Uterus (tissue), 4 donors: ENCODE data around the gene RREB1. TPM values are rescaled to one million over a fixed set of nuclear protein-coding genes. Genes with fewer than 3 reads are reported as not detected.

Experiments
- DNase-seq, 2 donors: peaks; one replicate each; pipeline ENCODE4 v3.0.0-alpha.2; 2019 to 2020
- H3K27ac ChIP-seq, 2 donors: fragments of 200-600 bp; sonication (generic); 1 replicate in 1 of 2; 2 replicates in 1 of 2; pipeline ENCODE4 v1.5.1; 2016 to 2018
- H3K27me3 ChIP-seq, 2 donors: fragments of 200-600 bp; sonication (generic); one replicate each; pipeline ENCODE4 v1.5.1; 2018 to 2019; ENCODE audit warnings: control low read depth in 1 of 2
- H3K36me3 ChIP-seq, 2 donors: fragments of 200-600 bp; sonication (generic); one replicate each; pipeline ENCODE4 v1.5.1; 2019; ENCODE audit warnings: control low read depth in 1 of 2
- H3K4me1 ChIP-seq, 2 donors: fragments of 200-600 bp; sonication (generic); one replicate each; pipeline ENCODE4 v1.5.1; 2018 to 2019; ENCODE audit warnings: control low read depth in 1 of 2
- H3K4me3 ChIP-seq, 2 donors: fragments of 200-600 bp; sonication (generic); 1 replicate in 1 of 2; 2 replicates in 1 of 2; pipeline ENCODE4 v1.5.1; 2018 to 2019; ENCODE audit warnings: mild to moderate bottlenecking in 1 of 2
- H3K9me3 ChIP-seq, 2 donors: fragments of 200-600 bp; sonication (generic); one replicate each; pipeline ENCODE4 v1.5.1; 2019; ENCODE audit warnings: control low read depth in 1 of 2
- POLR2A ChIP-seq, 2 donors: fragments of 450-650 bp; IDR thresholded peaks; one replicate each; pipeline ENCODE4 v1.6.1; 2016; ENCODE audit warnings: antibody characterized with exemption in 2 of 2, mild to moderate bottlenecking in 1 of 2, moderate library complexity in 1 of 2
- intact Hi-C: fragments of 100-400 bp; cut with DNase I; formaldehyde crosslinking; loops from one replicate; pipeline ENCODE4 v1.15.1; 2023; ENCODE audit warnings: low total_unique reads
- total RNA-seq, 4 donors: library from RNA; depleted of rRNA in 3 of 4; stranded (reverse); fragments of >200 nt in 3 of 4; gene quantifications; one replicate each; pipeline versions ENCODE4 v1.1.0 to v1.2.4, GENCODE V29; 2014 to 2023
- TF ChIP-seq, protein P1 (sequence below), 4 experiments: fragments of 200-600 bp in 2 of 4; fragments of 450-650 bp in 2 of 4; sonication (generic) in 2 of 4; IDR thresholded peaks; one replicate each; pipeline ENCODE4 v1.5.1; 2016 to 2019; ENCODE audit warnings: antibody characterized with exemption in 4 of 4, mild to moderate bottlenecking in 2 of 4, moderate library complexity in 1 of 4
- donor health status: DM: yes; HTN: yes; CAD: no.

The RREB1 gene, protein sequence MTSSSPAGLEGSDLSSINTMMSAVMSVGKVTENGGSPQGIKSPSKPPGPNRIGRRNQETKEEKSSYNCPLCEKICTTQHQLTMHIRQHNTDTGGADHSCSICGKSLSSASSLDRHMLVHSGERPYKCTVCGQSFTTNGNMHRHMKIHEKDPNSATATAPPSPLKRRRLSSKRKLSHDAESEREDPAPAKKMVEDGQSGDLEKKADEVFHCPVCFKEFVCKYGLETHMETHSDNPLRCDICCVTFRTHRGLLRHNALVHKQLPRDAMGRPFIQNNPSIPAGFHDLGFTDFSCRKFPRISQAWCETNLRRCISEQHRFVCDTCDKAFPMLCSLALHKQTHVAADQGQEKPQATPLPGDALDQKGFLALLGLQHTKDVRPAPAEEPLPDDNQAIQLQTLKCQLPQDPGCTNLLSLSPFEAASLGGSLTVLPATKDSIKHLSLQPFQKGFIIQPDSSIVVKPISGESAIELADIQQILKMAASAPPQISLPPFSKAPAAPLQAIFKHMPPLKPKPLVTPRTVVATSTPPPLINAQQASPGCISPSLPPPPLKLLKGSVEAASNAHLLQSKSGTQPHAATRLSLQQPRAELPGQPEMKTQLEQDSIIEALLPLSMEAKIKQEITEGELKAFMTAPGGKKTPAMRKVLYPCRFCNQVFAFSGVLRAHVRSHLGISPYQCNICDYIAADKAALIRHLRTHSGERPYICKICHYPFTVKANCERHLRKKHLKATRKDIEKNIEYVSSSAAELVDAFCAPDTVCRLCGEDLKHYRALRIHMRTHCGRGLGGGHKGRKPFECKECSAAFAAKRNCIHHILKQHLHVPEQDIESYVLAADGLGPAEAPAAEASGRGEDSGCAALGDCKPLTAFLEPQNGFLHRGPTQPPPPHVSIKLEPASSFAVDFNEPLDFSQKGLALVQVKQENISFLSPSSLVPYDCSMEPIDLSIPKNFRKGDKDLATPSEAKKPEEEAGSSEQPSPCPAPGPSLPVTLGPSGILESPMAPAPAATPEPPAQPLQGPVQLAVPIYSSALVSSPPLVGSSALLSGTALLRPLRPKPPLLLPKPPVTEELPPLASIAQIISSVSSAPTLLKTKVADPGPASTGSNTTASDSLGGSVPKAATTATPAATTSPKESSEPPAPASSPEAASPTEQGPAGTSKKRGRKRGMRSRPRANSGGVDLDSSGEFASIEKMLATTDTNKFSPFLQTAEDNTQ (N-terminal part only)
- total RNA-seq = 10 to 100 TPM; 15.1 to 65.9 (median 22.7) TPM

DNA sequence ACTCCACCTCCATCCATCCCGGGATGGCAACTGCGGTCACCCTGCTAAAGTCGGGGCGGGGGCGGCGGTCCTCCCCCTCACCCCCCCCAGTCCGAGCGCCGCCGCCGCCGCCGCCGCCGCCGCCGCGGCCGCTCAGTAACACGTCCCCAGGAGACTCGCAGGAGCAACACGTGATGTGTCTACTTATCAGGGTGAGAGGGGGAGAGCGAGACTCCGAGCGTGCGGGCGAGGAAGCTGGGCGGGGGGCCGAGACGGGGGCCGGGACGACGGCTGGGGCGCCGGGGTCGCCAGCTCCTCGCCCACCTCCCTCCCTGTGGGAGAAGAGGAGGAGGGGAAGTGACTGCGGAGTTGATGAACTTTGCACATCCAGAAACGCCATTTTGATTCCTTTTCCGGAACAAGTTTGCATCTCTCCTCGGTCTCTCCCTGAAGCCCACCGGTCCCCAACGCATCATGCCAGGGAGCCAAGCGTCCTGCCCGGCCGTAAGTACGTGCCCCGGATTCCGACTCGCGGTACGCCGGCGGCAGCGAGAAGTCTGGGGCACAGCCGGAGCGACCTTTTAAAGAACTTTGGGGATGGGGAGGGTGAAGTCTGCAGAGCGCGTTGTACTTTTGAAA lies at the start of gene RREB1:
Gene RREB1 (plus strand): TSS at position 384 of the 618 bp plus-strand sequence. CDS start 73,951 bp downstream, outside the sequence.
- H3K36me3 ChIP-seq = no peaks in the 10 kb centered on the region
- intact Hi-C loops = no loop called here
- H3K27me3 ChIP-seq = no peaks in the 10 kb centered on the region
- peak; percentile 67 to 73 for DNase-seq
- peak within 1 kb of the TSS; percentile 90 to 97 for H3K27ac ChIP-seq
- peak within 1 kb of the TSS; percentile 81 to 83 for H3K4me3 ChIP-seq
- peaks cover 0 to 3% of the 10 kb centered on the region in 2 donors for H3K4me1 ChIP-seq
- no peaks in the 10 kb centered on the region for H3K9me3 ChIP-seq
- TF ChIP-seq, protein P1, sequence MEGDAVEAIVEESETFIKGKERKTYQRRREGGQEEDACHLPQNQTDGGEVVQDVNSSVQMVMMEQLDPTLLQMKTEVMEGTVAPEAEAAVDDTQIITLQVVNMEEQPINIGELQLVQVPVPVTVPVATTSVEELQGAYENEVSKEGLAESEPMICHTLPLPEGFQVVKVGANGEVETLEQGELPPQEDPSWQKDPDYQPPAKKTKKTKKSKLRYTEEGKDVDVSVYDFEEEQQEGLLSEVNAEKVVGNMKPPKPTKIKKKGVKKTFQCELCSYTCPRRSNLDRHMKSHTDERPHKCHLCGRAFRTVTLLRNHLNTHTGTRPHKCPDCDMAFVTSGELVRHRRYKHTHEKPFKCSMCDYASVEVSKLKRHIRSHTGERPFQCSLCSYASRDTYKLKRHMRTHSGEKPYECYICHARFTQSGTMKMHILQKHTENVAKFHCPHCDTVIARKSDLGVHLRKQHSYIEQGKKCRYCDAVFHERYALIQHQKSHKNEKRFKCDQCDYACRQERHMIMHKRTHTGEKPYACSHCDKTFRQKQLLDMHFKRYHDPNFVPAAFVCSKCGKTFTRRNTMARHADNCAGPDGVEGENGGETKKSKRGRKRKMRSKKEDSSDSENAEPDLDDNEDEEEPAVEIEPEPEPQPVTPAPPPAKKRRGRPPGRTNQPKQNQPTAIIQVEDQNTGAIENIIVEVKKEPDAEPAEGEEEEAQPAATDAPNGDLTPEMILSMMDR (IDR thresholded peaks at IDR 0.05) = no peak
- TF ChIP-seq POLR2A (IDR thresholded peaks at IDR 0.05) = peak; percentile 50 to 53

DNA sequence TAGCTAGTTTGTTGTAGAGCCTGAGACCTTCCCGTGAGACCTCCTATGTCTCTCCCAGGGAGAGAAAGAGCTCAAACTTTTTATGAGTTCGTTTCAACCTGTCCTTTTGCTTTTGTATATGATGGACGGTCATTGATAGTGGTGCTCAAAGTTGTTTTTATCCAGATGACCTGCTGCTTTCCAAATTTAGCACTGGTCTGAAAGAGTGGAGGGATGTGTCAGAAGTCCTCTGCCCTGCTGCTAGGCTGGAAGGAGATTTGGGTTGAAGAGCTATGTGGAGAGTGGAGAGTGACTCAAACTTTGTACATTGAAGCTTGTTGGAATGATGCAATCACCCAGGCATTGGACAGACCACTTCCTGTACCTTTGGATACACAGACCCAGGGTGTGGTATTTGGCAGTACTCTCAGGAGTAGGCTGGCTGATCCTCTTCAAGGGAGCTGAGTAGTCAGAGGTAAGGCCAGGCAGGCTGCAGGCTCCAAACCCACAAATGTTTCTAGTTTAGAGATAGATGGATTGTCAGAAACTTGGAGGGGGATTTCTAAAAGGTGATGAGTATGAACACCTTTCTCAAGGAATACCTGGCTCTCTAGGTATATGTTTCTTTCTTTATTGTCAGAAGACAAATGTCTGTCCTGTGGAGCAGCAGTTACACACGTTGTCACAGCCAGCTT lies 49.4 kb upstream of the RREB1 start:
- no peak overlapping the region for H3K4me3 ChIP-seq
- DNase-seq = no peak
- TF ChIP-seq, protein P1 (IDR thresholded peaks at IDR 0.05) = no peak
- no peak for TF ChIP-seq POLR2A (IDR thresholded peaks at IDR 0.05)
- no peaks in the 10 kb centered on the region for H3K27me3 ChIP-seq
- no peaks in the 10 kb centered on the region for H3K36me3 ChIP-seq
- H3K4me1 ChIP-seq = no peaks in the 10 kb centered on the region
- H3K9me3 ChIP-seq = no peaks in the 10 kb centered on the region
- H3K27ac ChIP-seq = no peak overlapping the region
- intact Hi-C loops = no loop called here

DNA sequence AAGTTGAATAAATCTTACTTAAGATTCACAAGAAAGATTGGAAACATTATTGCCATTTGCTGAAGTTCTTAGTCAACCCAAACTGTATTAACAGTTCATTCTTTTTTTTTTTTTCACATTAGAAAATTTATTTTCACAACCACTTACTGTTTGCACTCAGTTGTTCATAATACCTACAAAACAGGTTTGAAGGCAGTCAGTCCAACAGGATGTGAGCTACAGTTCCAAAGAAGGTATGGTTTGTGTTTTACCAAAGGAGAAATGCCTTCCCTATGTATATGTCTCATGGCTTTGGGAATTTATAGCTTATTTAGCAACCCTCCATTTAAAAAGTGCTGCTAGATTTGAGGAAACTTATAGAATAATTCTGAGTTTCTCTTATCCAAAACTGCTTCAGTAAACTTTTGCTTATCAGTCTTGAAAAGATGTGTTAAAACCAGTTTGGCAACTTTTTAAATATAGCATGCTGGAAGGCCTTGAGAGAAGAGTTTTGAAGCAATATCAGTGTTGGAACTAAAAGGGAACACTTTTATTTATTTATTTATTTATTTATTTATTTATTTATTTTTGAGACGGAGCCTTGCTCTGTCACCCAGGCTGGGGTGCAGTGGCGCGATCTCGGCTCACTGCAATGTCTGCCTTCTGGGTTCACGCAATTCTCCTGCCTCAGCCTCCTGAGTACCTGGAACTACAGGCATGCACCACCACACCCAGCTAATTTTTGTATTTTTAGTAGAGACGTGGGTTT lies 46.8 kb upstream of the RREB1 start:
- TF ChIP-seq, protein P1 (IDR thresholded peaks at IDR 0.05) = no peak
- no peak for TF ChIP-seq POLR2A (IDR thresholded peaks at IDR 0.05)
- Histone ChIP-seq H3K9me3 (no peaks in the 10 kb centered on the region), H3K36me3 (no peaks in the 10 kb centered on the region), H3K27me3 (no peaks in the 10 kb centered on the region), H3K4me1 (no peaks in the 10 kb centered on the region), H3K27ac (no peak overlapping the region), H3K4me3 (no peak overlapping the region)
- no peak for DNase-seq
- intact Hi-C loops = no loop called here

DNA sequence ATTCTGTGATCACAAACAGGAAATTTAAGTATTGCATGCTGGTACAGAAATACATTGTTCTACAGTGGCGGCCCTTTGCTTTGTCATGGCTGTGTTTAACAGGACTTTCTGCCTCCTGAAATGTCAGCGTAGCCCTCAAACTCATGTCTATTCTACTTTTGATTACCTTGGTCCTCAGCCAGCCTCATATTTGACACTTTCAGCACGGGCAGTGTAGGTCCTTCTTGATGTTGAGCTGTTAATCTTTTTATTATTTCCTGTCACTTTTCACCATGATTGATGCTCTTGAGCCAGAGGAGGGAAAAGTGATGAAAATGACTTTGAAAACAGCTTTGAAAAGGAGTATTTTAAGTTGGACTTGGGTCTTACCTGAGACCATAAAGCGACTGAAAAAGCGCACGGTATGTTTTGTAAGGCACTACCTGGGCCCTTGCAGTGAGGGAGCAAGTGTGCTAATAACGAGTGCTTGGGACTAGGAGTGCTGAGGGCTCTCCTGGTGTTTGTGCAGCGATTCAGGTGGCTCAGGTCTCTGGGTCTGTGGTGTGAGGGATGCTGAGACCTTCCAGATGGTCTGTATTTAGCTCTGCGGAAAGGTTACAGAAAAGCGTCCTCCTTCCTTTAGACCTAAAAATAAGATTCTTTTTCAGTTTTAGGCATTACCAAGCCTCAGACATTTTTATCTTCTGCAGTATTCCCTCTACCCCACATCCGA lies 45.2 kb upstream of the RREB1 start:
- H3K27ac ChIP-seq = no peak overlapping the region
- TF ChIP-seq, protein P1 (IDR thresholded peaks at IDR 0.05) = no peak
- TF ChIP-seq POLR2A (IDR thresholded peaks at IDR 0.05) = no peak
- H3K27me3 ChIP-seq = no peaks in the 10 kb centered on the region
- no peaks in the 10 kb centered on the region for H3K9me3 ChIP-seq
- H3K36me3 ChIP-seq = no peaks in the 10 kb centered on the region
- intact Hi-C loops = no loop called here
- no peak for DNase-seq
- H3K4me1 ChIP-seq = no peaks in the 10 kb centered on the region
- no peak overlapping the region for H3K4me3 ChIP-seq
